NCI-H2227 (cell line): Measurements from ENCODE around the gene CDK5R2.

ENCODE experiments used
- DNase-seq: peaks from one replicate; lab custom pipeline; 2025; ENCODE audit not compliant: unreplicated experiment; lab: John Stamatoyannopoulos, UW

CDK5R2 gene

GRCh38 chr2:219001577-219002394 is 42.3 kb downstream of the CDK5R2 start:
- peak; percentile 48 for DNase-seq

- DNase-seq = peak; percentile 92
These were observed 43.2 kb downstream of the CDK5R2 start for GRCh38 chr2:219002395-219003266.

GRCh38 chr2:219003267-219003634 is 43.8 kb downstream of the CDK5R2 start:
- DNase-seq = no peak

GRCh38 chr2:219003979-219004378 is 44.5 kb downstream of the CDK5R2 start:
- no peak for DNase-seq

- no peak for DNase-seq
These were observed 49.8 kb downstream of the CDK5R2 start for GRCh38 chr2:219009294-219009693.

GRCh38 chr2:219010162-219010756 is 50.8 kb downstream of the CDK5R2 start:
- peak; percentile 41 for DNase-seq

- no peak for DNase-seq
These were observed 51.4 kb downstream of the CDK5R2 start for GRCh38 chr2:219010873-219011272.
